ENCODE data around the gene EPHA6.

DNA sequence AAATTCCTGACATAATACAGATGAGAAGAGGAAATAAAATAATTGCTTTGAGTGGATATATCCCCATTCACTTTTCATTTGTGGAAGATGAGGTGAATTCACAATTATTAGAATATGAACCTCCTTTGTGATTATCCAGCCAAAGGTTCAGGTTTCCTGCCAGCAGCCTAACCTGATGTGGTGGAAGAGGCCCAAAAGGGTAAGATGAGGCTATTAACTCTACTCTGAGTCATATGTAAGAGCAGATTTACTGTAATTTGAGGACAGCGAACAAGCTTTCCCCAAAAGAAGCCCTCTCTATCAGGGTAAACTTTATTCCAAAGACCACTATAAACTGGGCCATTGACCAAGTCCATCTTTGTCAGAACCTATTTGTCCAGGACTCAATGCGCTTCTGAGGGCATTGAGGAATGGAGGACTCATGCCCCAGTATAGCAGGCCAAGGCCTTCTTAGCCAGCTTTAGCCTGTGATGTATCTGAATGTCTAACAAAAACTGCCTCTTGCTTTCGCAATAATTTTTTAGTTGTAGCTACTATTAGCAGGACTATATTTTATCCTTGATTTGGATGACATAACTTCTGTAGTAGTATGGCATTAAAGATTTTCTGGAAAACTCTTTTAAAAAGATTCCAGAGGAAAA lies 859.1 kb downstream of the EPHA6 start:
- TF ChIP-seq, protein P1, sequence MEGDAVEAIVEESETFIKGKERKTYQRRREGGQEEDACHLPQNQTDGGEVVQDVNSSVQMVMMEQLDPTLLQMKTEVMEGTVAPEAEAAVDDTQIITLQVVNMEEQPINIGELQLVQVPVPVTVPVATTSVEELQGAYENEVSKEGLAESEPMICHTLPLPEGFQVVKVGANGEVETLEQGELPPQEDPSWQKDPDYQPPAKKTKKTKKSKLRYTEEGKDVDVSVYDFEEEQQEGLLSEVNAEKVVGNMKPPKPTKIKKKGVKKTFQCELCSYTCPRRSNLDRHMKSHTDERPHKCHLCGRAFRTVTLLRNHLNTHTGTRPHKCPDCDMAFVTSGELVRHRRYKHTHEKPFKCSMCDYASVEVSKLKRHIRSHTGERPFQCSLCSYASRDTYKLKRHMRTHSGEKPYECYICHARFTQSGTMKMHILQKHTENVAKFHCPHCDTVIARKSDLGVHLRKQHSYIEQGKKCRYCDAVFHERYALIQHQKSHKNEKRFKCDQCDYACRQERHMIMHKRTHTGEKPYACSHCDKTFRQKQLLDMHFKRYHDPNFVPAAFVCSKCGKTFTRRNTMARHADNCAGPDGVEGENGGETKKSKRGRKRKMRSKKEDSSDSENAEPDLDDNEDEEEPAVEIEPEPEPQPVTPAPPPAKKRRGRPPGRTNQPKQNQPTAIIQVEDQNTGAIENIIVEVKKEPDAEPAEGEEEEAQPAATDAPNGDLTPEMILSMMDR (IDR thresholded peaks at IDR 0.05 in 2 of 3, conservative IDR thresholded peaks at IDR 0.05 in 1 of 3; ENCODE audit: control insufficient read depth in 2 of 3, extremely low read depth in 1 of 3, insufficient read depth in 1 of 3, low read depth in 3 of 3, low read length in 3 of 3): no peak
- TF ChIP-seq RFX5 (IDR thresholded peaks at IDR 0.05; ENCODE audit: low read depth, low read length): no peak
- TF ChIP-seq CEBPB (IDR thresholded peaks at IDR 0.05; ENCODE audit: borderline replicate concordance in 1 of 2, low read depth in 2 of 2, low read length in 2 of 2): no peak
- no peak for TF ChIP-seq BHLHE40 (IDR thresholded peaks at IDR 0.05; ENCODE audit: borderline replicate concordance in 1 of 2, low read depth in 2 of 2, low read length in 1 of 2)
- TF ChIP-seq POLR2A (IDR thresholded peaks at IDR 0.05; ENCODE audit: low read depth, low read length): no peak
- TF ChIP-seq EED (IDR thresholded peaks at IDR 0.05; ENCODE audit: low read depth): no peak
- TF ChIP-seq, protein P2, sequence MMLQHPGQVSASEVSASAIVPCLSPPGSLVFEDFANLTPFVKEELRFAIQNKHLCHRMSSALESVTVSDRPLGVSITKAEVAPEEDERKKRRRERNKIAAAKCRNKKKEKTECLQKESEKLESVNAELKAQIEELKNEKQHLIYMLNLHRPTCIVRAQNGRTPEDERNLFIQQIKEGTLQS (IDR thresholded peaks at IDR 0.05; ENCODE audit: borderline replicate concordance, extremely low read depth, low read depth, low read length): no peak
- no peak for TF ChIP-seq RAD51 (IDR thresholded peaks at IDR 0.05)
- TF ChIP-seq POLR2AphosphoS5 (IDR thresholded peaks at IDR 0.05; ENCODE audit: low read length): no peak
- TF ChIP-seq, protein P3, sequence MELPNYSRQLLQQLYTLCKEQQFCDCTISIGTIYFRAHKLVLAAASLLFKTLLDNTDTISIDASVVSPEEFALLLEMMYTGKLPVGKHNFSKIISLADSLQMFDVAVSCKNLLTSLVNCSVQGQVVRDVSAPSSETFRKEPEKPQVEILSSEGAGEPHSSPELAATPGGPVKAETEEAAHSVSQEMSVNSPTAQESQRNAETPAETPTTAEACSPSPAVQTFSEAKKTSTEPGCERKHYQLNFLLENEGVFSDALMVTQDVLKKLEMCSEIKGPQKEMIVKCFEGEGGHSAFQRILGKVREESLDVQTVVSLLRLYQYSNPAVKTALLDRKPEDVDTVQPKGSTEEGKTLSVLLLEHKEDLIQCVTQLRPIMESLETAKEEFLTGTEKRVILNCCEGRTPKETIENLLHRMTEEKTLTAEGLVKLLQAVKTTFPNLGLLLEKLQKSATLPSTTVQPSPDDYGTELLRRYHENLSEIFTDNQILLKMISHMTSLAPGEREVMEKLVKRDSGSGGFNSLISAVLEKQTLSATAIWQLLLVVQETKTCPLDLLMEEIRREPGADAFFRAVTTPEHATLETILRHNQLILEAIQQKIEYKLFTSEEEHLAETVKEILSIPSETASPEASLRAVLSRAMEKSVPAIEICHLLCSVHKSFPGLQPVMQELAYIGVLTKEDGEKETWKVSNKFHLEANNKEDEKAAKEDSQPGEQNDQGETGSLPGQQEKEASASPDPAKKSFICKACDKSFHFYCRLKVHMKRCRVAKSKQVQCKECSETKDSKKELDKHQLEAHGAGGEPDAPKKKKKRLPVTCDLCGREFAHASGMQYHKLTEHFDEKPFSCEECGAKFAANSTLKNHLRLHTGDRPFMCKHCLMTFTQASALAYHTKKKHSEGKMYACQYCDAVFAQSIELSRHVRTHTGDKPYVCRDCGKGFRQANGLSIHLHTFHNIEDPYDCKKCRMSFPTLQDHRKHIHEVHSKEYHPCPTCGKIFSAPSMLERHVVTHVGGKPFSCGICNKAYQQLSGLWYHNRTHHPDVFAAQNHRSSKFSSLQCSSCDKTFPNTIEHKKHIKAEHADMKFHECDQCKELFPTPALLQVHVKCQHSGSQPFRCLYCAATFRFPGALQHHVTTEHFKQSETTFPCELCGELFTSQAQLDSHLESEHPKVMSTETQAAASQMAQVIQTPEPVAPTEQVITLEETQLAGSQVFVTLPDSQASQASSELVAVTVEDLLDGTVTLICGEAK (IDR thresholded peaks at IDR 0.05; ENCODE audit: borderline replicate concordance): no peak
- TF ChIP-seq, protein P4, sequence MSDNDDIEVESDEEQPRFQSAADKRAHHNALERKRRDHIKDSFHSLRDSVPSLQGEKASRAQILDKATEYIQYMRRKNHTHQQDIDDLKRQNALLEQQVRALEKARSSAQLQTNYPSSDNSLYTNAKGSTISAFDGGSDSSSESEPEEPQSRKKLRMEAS (IDR thresholded peaks at IDR 0.05; ENCODE audit: low read depth, low read length): no peak
- TF ChIP-seq, protein P5, sequence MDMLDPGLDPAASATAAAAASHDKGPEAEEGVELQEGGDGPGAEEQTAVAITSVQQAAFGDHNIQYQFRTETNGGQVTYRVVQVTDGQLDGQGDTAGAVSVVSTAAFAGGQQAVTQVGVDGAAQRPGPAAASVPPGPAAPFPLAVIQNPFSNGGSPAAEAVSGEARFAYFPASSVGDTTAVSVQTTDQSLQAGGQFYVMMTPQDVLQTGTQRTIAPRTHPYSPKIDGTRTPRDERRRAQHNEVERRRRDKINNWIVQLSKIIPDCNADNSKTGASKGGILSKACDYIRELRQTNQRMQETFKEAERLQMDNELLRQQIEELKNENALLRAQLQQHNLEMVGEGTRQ (IDR thresholded peaks at IDR 0.05; ENCODE audit: borderline replicate concordance, low read depth, low read length): no peak

All from GM12878 (cell line).